ENCODE data around the gene FAM131C.
"Not testable (repeated sequence)": the region's sequence is repeated elsewhere in the genome, so short reads cannot be mapped to it uniquely, and the experiment has no call there.

The FAM131C gene

DNA sequence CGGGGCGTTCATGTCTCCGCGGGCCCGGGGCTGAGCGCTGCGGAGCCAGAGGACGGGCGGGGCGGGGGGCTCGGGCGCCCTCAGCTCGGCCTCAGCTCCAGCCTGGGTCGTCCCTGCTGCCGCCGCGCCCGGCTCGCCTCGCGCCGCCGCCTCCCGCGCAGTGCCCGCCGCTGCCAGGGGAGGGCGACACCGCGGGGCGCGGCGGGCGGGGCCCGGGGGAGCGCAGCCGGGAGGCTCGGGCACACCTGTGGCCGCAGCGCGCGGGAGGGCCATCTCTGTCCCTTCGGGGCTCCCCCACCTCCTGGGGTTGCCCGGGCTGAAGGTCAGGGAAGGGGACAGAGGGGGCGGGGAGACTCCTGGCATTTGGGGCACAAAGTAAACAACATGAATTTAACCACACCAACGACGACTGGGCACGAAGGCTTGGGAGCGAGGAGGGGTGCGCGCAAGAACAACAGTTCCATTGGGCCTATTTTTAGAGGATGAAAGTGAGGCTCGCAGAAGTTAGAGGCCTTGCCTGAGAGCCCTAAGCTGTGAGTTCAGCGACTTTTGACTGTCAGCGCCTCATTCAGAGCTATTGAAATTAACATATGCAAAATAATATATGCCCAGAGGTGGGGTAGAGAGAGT is at the start of gene FAM131C:
Gene FAM131C (minus strand): TSS at position 162 of the 630 bp plus-strand sequence. CDS start 209 bp downstream, outside the sequence.
- peak; percentile 51 for DNase-seq

GRCh38 chr1:16122916-16123315 is 49.5 kb upstream of the FAM131C start:
- DNase-seq: no peak

DNA sequence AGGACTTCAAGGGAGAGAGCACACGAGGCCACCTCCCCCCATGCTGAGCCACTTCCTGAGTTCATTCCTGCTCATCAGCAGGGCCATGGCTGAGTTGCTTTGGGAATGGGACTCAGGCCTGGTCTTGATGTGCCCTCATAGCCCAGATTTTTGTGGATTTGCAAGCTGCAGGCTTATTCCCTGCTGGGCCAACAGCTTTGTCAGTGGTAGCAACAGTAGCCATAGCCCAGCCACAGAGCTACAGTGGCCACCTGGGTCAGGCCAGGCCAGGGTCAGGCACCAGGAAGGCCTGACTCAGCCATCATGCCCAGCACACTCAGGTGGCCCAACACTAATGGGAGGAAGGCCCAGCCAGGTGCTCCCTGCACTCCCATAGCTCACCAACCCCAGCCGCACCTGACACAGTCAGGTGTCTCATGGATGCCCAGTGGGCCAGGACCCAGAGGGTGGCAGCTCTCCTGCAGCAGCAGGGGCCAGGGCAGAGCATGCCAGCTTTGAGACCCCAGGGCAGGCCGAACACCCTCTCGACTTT is 49.0 kb upstream of the FAM131C start:
- DNase-seq: no peak

DNA sequence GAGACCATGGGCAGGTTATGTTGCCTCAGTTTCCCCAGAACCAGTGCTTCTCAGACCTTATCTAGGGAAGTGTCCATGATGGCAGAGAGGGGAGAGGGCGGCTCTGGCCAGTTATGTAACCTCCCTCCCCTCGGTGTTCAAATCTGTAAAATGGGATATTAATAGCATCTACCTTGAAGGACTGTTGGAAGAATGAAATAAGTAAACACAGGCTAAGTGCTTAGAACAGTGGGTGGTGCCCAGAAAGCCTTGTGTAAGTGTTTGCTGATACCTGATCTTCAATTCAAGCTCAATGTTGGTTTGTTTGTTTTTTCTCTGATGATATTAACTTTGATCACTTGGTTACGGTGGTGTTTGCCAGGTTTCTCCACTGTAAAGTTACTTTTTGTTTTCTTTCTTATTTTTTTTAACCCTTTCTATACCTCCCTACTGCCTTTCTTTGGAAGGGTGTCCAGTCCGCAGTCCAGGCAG is 47.5 kb upstream of the FAM131C start:
- no peak for DNase-seq

DNA sequence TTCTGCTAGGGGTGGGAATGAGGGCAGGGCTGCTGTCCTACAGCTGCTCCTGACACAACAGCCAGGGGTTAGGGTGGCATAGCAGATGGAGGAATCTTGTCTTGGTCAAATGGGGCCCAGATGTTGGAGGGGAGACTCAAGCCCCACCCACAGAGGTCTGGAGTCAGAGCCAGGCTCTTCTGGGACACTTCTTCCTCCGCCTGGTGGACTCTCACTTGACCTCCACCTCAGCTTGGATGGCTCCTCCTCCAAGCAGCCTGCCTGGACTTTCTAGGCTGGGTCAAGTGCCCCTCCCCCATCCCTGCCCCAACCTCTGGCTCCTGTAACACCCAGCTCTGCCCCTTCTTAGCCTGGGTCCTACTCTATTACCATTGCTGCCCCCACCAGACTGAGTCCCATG is 47.0 kb upstream of the FAM131C start:
- DNase-seq: no peak

- no peak for DNase-seq
Observed at GRCh38 chr1:16119926-16120325, 46.5 kb upstream of the FAM131C start.

GRCh38 chr1:16119504-16119903 is 46.1 kb upstream of the FAM131C start:
- DNase-seq: no peak

- no peak for DNase-seq
Observed at GRCh38 chr1:16118706-16119105, 45.3 kb upstream of the FAM131C start.

DNA sequence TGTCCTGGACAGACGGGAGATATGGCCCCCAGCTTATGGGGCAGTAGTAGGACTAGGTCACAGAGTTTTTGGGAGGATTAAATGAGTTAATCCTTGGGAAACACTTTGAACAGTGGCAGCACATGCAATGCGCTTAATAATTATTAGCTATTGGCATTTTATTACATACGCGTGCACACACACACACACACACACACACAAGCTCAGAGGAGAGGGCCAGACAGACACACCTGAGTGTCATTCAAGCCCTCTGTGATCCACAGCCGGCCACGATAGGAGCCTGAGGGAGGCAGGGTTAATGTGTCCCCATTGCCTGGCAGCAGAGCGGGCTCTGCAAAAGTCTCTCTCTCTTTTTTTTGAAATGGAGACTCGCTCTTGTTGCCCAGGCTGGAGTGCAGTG is 44.5 kb upstream of the FAM131C start:
- DNase-seq: no peak

DNA sequence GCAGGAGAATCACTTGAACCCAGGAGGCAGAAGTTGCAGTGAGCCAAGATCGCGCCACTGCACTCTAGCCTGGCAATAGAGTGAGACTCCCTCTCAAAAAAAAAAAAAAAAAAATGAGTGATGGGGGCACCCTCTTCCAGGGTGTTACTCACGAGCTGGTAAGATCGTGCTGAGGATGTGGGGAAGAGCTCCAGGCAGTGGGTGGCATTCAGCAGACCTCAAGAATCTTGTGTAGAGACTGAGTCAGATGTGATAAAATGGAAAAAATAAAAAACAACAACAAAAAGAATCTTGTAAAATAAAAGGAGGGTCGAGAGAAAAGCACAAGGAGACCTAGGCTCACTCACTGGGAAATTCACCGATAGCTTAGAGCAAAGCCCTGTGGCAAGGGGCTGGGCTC is 43.9 kb upstream of the FAM131C start:
- DNase-seq: no peak

DNA sequence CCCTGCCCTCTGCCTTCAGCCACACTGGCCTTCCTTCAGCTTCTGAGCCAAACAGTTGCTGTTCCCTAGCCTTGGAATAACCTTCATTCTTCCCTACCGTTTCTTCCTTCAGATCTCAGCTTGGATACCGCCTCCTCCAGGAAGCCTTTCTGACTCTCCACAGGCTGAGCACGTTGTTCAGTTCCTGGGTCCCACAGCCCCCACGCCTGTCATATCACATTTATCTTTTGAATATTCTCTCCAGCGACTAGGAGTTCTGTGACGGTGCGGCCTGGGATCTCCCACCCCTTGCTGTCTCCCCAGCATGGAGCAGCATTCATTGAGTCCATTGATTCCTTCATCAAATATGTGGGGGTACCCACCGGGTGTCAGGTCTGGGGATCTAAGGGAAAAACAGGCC is 43.2 kb upstream of the FAM131C start:
- no peak for DNase-seq

DNA sequence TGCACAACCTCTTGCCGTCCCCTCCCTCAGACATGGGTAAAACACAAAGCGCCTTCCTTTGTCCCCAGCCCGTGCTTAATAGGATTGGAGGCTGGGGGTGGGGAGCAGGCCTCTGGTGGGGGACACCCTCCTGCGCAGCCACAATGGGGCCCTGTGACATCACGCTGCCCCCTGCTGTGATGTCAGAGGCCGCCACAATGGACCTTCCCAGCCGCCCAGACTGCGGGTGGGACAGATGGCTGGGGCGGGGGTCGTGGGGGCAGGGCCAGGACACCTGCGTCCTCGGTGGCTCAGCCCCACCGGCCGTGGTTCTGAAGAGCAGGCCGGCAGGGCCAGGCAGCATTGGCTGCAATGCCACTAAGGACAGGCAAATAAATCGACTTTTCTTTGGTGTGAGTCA is 42.6 kb upstream of the FAM131C start:
- no peak for DNase-seq

DNA sequence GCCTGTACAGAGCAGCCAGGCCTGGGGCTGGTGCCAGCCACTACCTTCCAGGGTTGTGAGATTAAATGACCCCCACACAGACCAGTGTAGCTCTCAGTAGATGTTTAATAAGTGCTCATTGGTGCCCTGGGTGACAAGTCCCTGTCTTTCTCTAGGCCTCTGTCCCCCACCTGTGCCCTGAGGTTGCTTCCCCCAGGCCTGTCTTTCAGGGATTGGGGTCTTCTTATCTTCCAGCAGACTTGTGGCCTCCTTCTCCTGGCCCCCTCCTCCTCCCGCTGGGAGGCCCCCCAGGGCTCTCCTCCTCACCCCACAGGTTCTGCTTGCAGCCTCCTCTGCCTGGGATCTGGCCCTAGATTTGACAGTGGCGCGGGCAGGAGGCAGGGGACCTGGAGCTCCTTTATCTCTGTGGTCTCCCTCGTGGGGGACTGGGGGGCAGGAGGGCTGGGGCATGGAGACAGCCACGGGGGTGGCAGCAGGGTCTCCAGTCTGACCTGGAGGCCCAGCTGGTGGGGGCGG is 42.1 kb upstream of the FAM131C start:
- no peak for DNase-seq

GRCh38 chr1:16114527-16115467 is 41.3 kb upstream of the FAM131C start:
- DNase-seq: no peak

GRCh38 chr1:16112596-16113555 is 39.4 kb upstream of the FAM131C start:
- DNase-seq: no peak

GRCh38 chr1:16111771-16112595 is 38.5 kb upstream of the FAM131C start:
- DNase-seq: no peak

GRCh38 chr1:16110884-16111283 is 37.4 kb upstream of the FAM131C start:
- DNase-seq: no peak

DNA sequence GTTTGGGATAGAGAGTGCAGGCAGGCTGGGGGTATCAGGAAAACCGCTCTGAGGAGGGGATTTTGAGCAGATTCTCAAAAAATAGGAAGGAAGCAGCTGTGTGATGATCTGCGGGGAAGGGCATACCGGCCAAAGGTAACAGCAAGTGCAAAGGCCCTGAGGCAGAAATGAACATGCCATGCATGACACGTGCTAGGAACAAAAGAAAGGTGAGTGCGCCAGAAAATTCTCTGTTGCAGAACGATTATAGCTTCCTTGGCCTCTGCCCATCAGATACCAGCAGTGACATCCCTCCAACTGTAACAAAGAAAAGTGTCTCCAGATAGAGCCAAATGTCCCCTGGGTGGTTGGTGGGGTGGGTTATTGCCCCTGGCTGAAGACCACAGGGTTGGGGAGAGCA is 37.0 kb upstream of the FAM131C start:
- no peak for DNase-seq

- DNase-seq: no peak
Observed at GRCh38 chr1:16109571-16109970, 36.1 kb upstream of the FAM131C start.

GRCh38 chr1:16107039-16107438 is 33.6 kb upstream of the FAM131C start:
- not testable (repeated sequence) for DNase-seq

DNA sequence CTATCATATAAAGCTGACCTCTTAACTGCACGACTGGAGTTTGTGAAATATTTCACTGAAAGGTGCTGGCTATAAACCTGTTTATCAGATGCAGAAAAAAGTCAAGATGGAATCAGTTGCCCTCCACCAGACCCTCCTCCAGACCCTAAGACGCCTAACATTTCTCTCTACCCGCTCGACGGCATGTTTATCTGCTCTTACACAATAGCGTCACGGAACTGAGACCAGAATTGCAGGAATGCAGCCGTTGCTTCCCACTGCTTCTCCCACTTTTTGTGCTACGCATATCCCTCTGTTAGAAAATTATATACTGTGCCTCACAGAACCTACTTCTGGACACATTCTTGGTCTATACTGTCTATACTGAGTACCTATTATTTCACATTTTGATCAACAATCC is 28.2 kb upstream of the FAM131C start:
- DNase-seq: no peak

DNA sequence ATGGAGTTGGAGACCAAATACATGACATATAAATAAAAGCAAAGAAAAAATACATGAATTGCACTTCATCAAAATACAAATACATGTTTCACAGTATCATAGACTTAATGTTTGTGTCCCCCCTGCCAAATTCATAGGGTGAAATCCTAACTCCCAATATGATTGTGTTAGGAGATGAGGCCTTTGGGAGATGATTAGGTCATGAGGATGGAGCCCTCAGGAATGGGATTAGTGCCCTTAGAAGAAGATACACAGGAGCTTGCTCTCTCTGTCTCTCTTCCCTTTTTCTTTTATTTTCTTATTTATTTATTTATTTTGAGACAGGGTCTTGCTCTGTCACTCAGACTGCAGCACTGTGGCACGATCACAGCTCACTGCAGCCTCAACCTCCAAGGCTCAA is 26.0 kb upstream of the FAM131C start:
- DNase-seq: no peak
